ENCODE data around the gene RGPD5. TPM values are rescaled to one million over a fixed set of nuclear protein-coding genes. Genes with fewer than 3 reads are reported as not detected.
"Not testable (repeated sequence)": the region's sequence is repeated elsewhere in the genome, so short reads cannot be mapped to it uniquely, and the experiment has no call there.

Gene RGPD5
- total RNA-seq, 1 experiment from 2014 or later = 34.7 TPM

- ATAC-seq; H3K27me3 Mint-ChIP-seq (ENCODE audit: low read depth); H3K4me3 Mint-ChIP-seq; H3K27ac Mint-ChIP-seq; DNase-seq (ENCODE audit: low spot score); CTCF ChIA-PET; POLR2A ChIA-PET; H3K9me3 Mint-ChIP-seq; H3K4me1 Mint-ChIP-seq; H3K36me3 Mint-ChIP-seq: not testable (repeated sequence)
Observed at GRCh38 chr2:109896212-109896611, 102.1 kb downstream of the RGPD5 start.

DNA sequence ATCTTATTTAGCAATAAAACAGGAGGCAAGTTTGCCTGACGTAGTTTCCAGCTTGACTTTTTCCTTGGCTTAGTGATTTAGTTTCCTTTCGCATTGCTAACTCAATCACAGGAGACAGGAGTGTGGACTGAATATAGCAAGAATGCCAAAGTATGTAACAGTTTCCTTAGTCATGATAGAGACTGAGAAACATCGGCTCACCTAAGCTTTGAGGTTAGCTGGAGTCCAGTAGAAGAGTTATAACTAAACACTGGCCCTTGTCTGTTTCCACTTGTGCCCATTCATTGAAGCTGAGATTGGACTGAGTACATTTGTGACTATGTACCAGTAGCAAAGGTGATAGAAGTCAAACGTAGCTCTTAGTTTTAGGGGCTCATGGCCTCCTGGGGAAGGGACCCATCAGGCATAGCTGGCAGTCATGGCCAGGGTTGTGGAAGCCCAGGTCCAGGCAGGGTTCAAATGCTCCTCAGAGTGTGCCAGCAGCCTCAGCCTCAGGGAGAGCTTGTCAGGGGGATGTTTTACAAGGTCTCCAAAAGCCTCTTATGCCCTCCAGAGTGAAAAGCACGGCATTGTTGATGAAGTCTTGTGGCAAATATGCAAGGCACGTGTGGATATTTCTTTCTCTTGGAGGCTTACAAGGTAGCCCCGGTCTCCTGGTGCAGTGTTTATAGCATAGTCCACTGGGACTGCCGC lies 103.8 kb downstream of the RGPD5 start:
- POLR2A ChIA-PET, CTCF ChIA-PET: not testable (repeated sequence)

GRCh38 chr2:109898462-109899336 lies 104.6 kb downstream of the RGPD5 start, which contains the start of gene LIMS3:
Gene LIMS3, plus strand, starts transcription at chr2:109898688. Its CDS starts 41 bp downstream, at chr2:109898729.
- CTCF ChIA-PET; H3K27me3 Mint-ChIP-seq (ENCODE audit: low read depth): not testable (repeated sequence)

More for the DNA sequence above, 103.8 kb downstream of the RGPD5 start:
- DNase-seq (ENCODE audit: low spot score); H3K27me3 Mint-ChIP-seq (ENCODE audit: low read depth); H3K27ac Mint-ChIP-seq; H3K9me3 Mint-ChIP-seq; H3K36me3 Mint-ChIP-seq; H3K4me1 Mint-ChIP-seq; H3K4me3 Mint-ChIP-seq: not testable (repeated sequence)
- peak; percentile 35 for ATAC-seq

GRCh38 chr2:109905796-109906195 lies 111.7 kb downstream of the RGPD5 start:
- DNase-seq (ENCODE audit: low spot score); H3K4me1 Mint-ChIP-seq; H3K27ac Mint-ChIP-seq; H3K27me3 Mint-ChIP-seq (ENCODE audit: low read depth); H3K9me3 Mint-ChIP-seq; POLR2A ChIA-PET; H3K4me3 Mint-ChIP-seq; CTCF ChIA-PET; H3K36me3 Mint-ChIP-seq: not testable (repeated sequence)
- peak; percentile 78 for ATAC-seq

More at GRCh38 chr2:109898462-109899336, 104.6 kb downstream of the RGPD5 start, which contains the start of gene LIMS3:
- H3K27ac Mint-ChIP-seq; H3K4me3 Mint-ChIP-seq; H3K4me1 Mint-ChIP-seq; POLR2A ChIA-PET; H3K36me3 Mint-ChIP-seq; H3K9me3 Mint-ChIP-seq; DNase-seq (ENCODE audit: low spot score): not testable (repeated sequence)
- peak; percentile 58 for ATAC-seq

Other genes starting within 250 kb of the RGPD5 start
- gene SEPTIN10, start 180.3 kb upstream of the RGPD5 start, total RNA-seq (2021) = 86.8 to 92.1 TPM (median 90.1 TPM) in 3 replicates
- 14.2 to 18.6 TPM (median 14.5 TPM) in 3 replicates for gene SOWAHC, start 179.9 kb upstream of the RGPD5 start, total RNA-seq (2021)
- 1.1 to 4.6 TPM (median 2.5 TPM) in 3 replicates for gene LIMS3, start 104.4 kb downstream of the RGPD5 start, total RNA-seq (2021)

Measured in WTC11 (cell line).